SH-SY5Y (cell line): ENCODE measurements around the gene FXR1.

Source experiments
- GATA2 ChIP-seq: IDR thresholded peaks from 2 replicates; pipeline ENCODE4 v1.6.1; 2011; ENCODE audit warnings: mild to moderate bottlenecking, low read depth, low read length
- GATA3 ChIP-seq: IDR thresholded peaks from 2 replicates; pipeline ENCODE4 v1.6.1; 2011; ENCODE audit warnings: low read depth, mild to moderate bottlenecking, low read length, moderate library complexity

Gene FXR1

DNA sequence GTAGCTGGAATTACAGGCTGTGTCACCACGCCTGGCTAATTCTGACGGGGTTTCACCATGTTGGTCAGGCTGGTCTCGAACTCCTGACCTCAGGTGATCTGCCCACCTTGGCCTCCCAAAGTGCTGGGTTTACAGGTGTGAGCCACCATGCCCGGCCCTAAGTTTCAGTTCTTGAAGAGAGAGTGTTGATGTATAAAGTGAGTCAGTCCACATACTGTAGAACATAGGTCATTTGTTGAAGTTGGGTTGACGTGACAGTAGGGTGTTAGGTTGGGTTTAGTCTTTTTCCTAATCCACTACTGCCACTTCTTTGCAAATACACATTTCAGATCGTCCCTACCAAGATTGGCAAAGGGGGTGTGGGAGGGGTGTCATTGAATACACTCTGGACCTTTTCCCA, 61.8 kb downstream of the FXR1 start:
- TF ChIP-seq GATA2, result no peak
- no peak for TF ChIP-seq GATA3

- TF ChIP-seq GATA2, result no peak
- TF ChIP-seq GATA3, result no peak
These were observed 65.0 kb downstream of the FXR1 start for GRCh38 chr3:180977498-180977897.

GRCh38 chr3:180979961-180980360, 67.5 kb downstream of the FXR1 start:
- TF ChIP-seq GATA3, result no peak
- TF ChIP-seq GATA2, result no peak

- TF ChIP-seq GATA3 (no peak), GATA2 (no peak)
These were observed 68.1 kb downstream of the FXR1 start for GRCh38 chr3:180980611-180981010.

DNA sequence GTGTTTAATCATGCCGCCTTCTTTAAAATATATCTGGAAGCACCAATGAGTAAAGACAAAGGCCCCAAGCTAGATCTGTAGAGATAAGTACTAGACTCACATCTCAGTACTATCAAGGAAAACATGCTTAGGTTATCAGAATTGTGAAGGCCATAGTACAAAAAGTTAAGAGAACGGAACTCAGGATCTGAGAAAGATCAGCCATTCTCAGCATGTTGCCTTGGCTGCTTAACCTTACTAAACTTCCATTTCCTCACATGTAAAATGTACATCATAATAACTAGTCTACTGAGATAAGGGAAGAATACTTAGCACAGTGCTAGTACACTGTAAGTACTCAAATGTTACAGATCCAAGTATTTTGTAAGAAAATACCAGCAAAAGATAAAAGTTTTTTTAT, 69.4 kb downstream of the FXR1 start:
- TF ChIP-seq GATA2, result no peak

- no peak for TF ChIP-seq GATA3
These were observed 70.7 kb downstream of the FXR1 start for GRCh38 chr3:180983136-180983535.

- TF ChIP-seq GATA2, result no peak
- no peak for TF ChIP-seq GATA3
These were observed 74.9 kb downstream of the FXR1 start for GRCh38 chr3:180987344-180987743.

GRCh38 chr3:180989291-180990163, 77.1 kb downstream of the FXR1 start, which contains the start of gene DNAJC19:
Gene DNAJC19 (minus strand): TSS chr3:180989736. CDS start chr3:180989602, 134 bp downstream.
- TF ChIP-seq GATA2 (no peak), GATA3 (no peak)

DNA sequence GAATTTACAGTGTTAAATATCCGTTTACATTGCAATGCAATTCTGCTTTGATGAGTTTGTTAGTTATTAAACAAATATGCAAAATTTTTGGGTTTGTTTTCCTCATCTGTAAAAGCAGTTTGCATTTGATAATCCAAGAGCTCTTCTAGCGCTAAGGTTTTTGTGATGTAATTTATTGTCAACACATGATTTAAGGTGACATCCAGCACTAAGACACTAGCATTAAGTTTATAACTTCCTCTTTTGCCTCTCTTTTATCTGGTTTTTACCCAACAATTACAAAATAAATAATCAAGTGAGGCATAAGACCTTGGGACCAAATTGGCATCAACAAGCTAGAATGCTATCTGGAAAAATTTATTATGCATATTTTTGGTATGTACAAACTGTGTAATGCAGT, 78.0 kb downstream of the FXR1 start:
- TF ChIP-seq GATA2 (no peak), GATA3 (no peak)

- TF ChIP-seq GATA2 (no peak), GATA3 (no peak)
These were observed 84.0 kb downstream of the FXR1 start for GRCh38 chr3:180996415-180996932.

DNA sequence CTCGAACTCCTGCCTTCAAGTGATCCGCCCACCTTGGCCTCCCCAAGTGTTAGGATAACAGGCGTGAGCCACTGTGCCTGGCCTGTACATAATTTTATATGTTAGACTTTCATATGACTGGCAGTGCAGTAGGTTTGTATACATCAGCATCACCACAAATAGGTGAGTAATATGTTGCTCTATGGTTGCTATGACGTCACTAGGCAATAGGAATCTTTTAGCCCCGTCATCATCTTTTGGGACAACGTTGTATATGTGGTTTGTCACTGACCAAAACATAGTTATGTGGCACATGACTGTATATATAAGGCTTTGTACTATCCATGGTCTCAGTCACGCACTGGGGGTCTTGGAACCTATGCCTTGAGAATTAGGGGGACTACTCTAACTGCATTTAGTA, 94.1 kb downstream of the FXR1 start:
- TF ChIP-seq GATA3 (no peak), GATA2 (no peak)

- TF ChIP-seq GATA3 (no peak), GATA2 (no peak)
These were observed 94.8 kb downstream of the FXR1 start for GRCh38 chr3:181007262-181007661.

- TF ChIP-seq GATA2, result no peak
- TF ChIP-seq GATA3, result no peak
These were observed 96.3 kb downstream of the FXR1 start for GRCh38 chr3:181008796-181009195.

GRCh38 chr3:181009225-181009624, 96.8 kb downstream of the FXR1 start:
- no peak for TF ChIP-seq GATA3
- no peak for TF ChIP-seq GATA2

DNA sequence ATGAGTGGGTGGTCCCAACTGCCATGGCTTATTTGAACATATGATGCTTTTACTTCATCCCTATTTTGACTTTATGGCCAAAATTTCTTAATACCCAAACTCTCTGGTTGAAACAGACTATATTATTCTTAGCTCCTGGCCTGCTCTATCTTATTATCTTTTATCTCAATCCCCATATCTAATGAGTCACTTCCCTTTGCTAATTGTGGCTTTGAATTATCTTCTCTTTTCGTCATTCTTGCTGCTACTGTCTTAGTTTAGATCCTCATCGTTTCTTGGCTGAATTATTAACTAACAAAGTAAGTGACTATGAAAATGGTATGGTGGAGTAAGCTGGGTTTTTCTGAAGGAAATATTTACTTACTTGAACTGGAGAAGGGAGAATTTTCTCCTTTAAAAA, 105.2 kb downstream of the FXR1 start:
- no peak for TF ChIP-seq GATA2
- TF ChIP-seq GATA3, result no peak
